Hepatocyte (in vitro differentiated cells): ENCODE results near the gene DNMT3A. TPM values are rescaled to one million over a fixed set of nuclear protein-coding genes. Genes with fewer than 3 reads are reported as not detected.

ENCODE experiments used
- DNase-seq: peaks from one replicate; pipeline ENCODE4 v3.0.0-alpha.2; 2016; ENCODE audit warnings: low spot score
- H2AFZ ChIP-seq: fragments of 200-600 bp; sonication (generic); 2 replicates; pipeline ENCODE4 v1.6.0; 2016; ENCODE audit warnings: antibody characterized with exemption, mild to moderate bottlenecking
- H3K27ac ChIP-seq: fragments of 200-600 bp; sonication (generic); 2 replicates; pipeline ENCODE4 v1.5.1; 2016; ENCODE audit warnings: mild to moderate bottlenecking
- H3K27me3 ChIP-seq: fragments of 200-600 bp; sonication (generic); 2 replicates; pipeline ENCODE4 v1.6.1; 2016
- H3K36me3 ChIP-seq: fragments of 200-600 bp; sonication (generic); replicated peaks from 2 replicates; pipeline ENCODE4 v1.5.1; 2016; ENCODE audit warnings: low read depth; ENCODE audit not compliant: insufficient read depth
- H3K4me1 ChIP-seq: fragments of 200-600 bp; sonication (generic); 2 replicates; pipeline ENCODE4 v1.5.1; 2016; ENCODE audit warnings: mild to moderate bottlenecking, moderate library complexity; ENCODE audit not compliant: insufficient read depth
- H3K4me2 ChIP-seq: fragments of 200-600 bp; sonication (generic); 2 replicates; pipeline ENCODE4 v1.6.0; 2016
- H3K4me3 ChIP-seq: fragments of 200-600 bp; sonication (generic); 2 replicates; pipeline ENCODE4 v1.5.1; 2016; ENCODE audit warnings: mild to moderate bottlenecking
- H3K79me2 ChIP-seq: fragments of 200-600 bp; sonication (generic); 2 replicates; pipeline ENCODE4 v1.6.0; 2017; ENCODE audit warnings: mild to moderate bottlenecking
- H3K9me2 ChIP-seq: fragments of 200-600 bp; sonication (generic); replicated peaks from 2 replicates; pipeline ENCODE4 v1.6.0; 2017; ENCODE audit warnings: mild to moderate bottlenecking; ENCODE audit not compliant: insufficient read depth
- H3K9me3 ChIP-seq: fragments of 200-600 bp; sonication (generic); 2 replicates; pipeline ENCODE4 v1.5.1; 2016; ENCODE audit warnings: low read depth, mild to moderate bottlenecking
- H4K20me1 ChIP-seq: fragments of 200-600 bp; sonication (generic); 2 replicates; pipeline ENCODE4 v1.6.0; 2016; ENCODE audit warnings: mild to moderate bottlenecking; ENCODE audit not compliant: insufficient read depth, poor library complexity, severe bottlenecking
- EZH2 ChIP-seq: fragments of 200-600 bp; sonication (generic); IDR thresholded peaks from 2 replicates; pipeline ENCODE4 v1.6.1; 2016; ENCODE audit warnings: antibody characterized with exemption, mild to moderate bottlenecking, borderline replicate concordance
- EZH2phosphoT487 ChIP-seq: fragments of 200-600 bp; sonication (generic); IDR thresholded peaks from one replicate; pipeline ENCODE4 v1.6.1; 2018; ENCODE audit warnings: antibody characterized with exemption, mild to moderate bottlenecking, low read depth, moderate library complexity; ENCODE audit not compliant: unreplicated experiment, severe bottlenecking
- WGBS: methylation state at CpG from one replicate; pipeline ENCODE4 v1.1.6; 2016; ENCODE audit warnings: low lambda C conversion rate; ENCODE audit errors: missing lambda C conversion rate; 5-methylcytosine and 5-hydroxymethylcytosine counted together
- polyA plus RNA-seq: library from polyadenylated mRNA; unstranded; fragments of >200 nt; fragmentation: Nextera tagmentation; extraction: Ambion mirVana; gene quantifications from 2 replicates; pipeline ENCODE4 v1.2.1, GENCODE V29; 2016
- total RNA-seq: library from RNA; depleted of rRNA; stranded (reverse); fragments of >200 nt; gene quantifications from 2 replicates; pipeline ENCODE4 v1.2.3, GENCODE V29; 2014
- TF ChIP-seq, protein P1 (sequence below): fragments of 200-600 bp; sonication (generic); IDR thresholded peaks from 2 replicates; pipeline ENCODE4 v1.5.1; 2016; ENCODE audit warnings: antibody characterized with exemption, mild to moderate bottlenecking; ENCODE audit not compliant: poor library complexity

DNMT3A gene
- total and polyA plus RNA-seq, 2 experiments from 2014 or later, result 28.3 to 43.8 TPM

DNA sequence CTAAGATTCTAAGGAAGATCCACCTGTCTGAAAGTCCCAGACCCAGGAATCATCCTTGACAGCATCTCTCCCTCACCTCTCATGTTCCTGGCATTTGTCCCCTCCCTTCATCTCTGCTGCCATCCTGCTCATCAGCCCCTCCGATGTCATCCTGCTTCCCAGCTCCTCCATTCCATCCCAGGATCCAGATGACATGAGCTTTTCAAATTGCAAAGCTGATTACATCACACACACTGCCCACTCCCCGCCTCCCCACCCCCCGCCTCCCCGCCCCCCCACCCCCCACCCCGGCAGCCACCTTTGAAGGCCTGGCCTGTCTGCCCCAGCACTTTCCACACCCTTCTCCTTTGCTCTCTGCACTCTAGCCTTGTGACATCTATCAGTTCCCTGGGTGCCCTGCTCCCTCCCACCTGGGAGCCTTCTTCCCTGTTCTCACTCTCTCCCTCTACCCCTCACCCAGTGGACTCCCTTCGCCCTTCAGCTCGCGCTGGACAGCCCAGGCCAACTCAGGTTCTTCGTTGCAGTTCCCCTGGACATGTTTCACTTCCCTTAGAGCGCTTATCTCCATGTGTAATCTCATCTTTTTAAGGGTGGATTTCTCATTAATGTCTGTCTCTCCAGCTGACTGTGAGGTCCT, 61.6 kb downstream of the DNMT3A start:
- Histone ChIP-seq H3K4me3 (no peak overlapping the region), H3K27me3 (no peaks in the 10 kb centered on the region), H3K79me2 (no peaks in the 10 kb centered on the region), H3K4me1 (no peaks in the 10 kb centered on the region), H3K9me3 (no peaks in the 10 kb centered on the region), H4K20me1 (no peaks in the 10 kb centered on the region), H3K4me2 (no peak overlapping the region), H3K9me2 (no peaks in the 10 kb centered on the region), H2AFZ (no peak overlapping the region), H3K27ac (no peak overlapping the region), H3K36me3 (no peaks in the 10 kb centered on the region)
- 79% methylated on average over 6 of the region's 10 CpGs for WGBS
- TF ChIP-seq, protein P1, sequence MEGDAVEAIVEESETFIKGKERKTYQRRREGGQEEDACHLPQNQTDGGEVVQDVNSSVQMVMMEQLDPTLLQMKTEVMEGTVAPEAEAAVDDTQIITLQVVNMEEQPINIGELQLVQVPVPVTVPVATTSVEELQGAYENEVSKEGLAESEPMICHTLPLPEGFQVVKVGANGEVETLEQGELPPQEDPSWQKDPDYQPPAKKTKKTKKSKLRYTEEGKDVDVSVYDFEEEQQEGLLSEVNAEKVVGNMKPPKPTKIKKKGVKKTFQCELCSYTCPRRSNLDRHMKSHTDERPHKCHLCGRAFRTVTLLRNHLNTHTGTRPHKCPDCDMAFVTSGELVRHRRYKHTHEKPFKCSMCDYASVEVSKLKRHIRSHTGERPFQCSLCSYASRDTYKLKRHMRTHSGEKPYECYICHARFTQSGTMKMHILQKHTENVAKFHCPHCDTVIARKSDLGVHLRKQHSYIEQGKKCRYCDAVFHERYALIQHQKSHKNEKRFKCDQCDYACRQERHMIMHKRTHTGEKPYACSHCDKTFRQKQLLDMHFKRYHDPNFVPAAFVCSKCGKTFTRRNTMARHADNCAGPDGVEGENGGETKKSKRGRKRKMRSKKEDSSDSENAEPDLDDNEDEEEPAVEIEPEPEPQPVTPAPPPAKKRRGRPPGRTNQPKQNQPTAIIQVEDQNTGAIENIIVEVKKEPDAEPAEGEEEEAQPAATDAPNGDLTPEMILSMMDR, result no peak
- TF ChIP-seq EZH2 (no peak), EZH2phosphoT487 (no peak)
- no peak for DNase-seq

DNA sequence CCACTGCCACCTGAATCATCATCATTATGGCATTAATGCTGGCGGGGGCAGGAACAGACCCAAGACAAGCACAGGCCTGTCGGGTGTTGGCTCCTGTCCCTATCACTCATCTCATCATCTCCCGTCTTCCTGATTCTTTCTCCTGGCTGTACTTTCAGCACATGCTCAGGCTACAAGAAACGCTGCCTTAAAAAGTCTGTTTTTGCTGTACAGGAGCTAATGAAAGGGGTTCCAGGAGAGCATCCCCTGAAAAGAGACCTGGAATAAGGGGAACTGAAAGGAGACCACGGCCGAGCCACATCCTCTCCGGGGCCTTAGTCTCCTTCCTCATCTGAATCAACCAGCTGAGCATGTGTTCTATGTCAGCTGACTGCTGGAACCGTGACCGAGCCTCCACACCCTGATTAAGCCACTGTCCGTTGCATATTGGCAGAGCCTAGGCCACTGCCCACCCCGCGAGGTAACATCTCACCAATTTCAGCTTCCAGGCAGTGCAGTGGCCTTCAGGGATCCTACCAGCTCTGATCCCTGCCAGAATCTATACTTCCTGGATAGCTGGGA, 62.6 kb downstream of the DNMT3A start:
- no peak for DNase-seq

DNA sequence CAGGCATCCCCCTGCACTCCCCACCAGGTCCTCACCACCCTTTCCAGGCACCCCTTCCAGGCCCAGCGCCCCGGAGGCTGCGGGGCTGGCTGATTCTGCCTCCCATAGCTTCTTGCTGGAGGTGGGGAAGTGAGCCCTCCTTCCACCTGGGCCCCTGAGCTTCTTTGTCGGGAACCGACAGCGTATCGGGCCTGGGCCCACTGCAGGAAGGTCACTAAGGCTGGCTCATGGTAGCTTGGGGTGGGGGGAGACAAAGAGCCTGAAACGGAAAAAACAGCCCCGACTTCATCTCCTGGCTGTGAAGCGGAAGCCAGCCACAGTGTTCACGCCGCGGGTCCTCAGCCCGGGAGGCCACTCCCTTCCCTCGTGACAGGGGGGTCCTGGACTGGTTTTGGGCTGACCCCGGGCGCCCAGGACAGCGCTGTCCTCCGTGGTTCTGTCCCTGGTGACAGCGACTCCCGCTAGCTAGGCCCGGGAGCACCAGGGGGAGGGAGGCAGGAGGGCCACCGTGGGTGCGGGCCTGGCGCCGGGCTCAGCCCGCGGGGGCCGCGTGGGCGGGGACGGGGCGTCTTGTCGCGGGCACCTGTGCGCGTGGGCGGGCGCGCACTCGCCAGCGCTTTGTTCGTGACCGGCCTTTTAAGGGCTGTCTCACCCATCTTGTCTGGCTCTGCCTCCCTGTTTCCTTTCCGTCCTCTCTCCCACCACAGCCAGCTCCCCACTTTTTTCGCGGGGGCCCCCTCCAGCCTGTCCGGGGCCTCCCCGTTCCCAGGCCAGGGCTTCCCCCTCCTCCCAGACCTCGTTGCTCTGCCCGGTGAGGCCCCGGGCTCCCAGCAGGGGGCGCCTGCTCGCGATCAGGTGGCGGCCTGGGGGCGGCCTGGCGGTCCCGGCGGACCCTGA, 64.9 kb downstream of the DNMT3A start:
- no peaks in the 10 kb centered on the region for H3K9me2 ChIP-seq
- H3K4me3 ChIP-seq, result no peak overlapping the region
- WGBS, result 57% methylated on average over 38 of the region's 60 CpGs
- no peaks in the 10 kb centered on the region for H3K9me3 ChIP-seq
- no peaks in the 10 kb centered on the region for H3K27me3 ChIP-seq
- H3K27ac ChIP-seq, result no peak overlapping the region
- no peaks in the 10 kb centered on the region for H3K36me3 ChIP-seq
- no peak for TF ChIP-seq EZH2phosphoT487
- TF ChIP-seq, protein P1, result peak; percentile 58
- no peaks in the 10 kb centered on the region for H3K4me1 ChIP-seq
- no peak overlapping the region for H2AFZ ChIP-seq
- H3K79me2 ChIP-seq, result no peaks in the 10 kb centered on the region
- H3K4me2 ChIP-seq, result peak overlapping the region; percentile 71
- H4K20me1 ChIP-seq, result no peaks in the 10 kb centered on the region
- DNase-seq, result peak; percentile 55

More for the DNA sequence above, 62.6 kb downstream of the DNMT3A start:
- H3K4me3 ChIP-seq, result no peak overlapping the region
- H3K4me2 ChIP-seq, result no peak overlapping the region
- H4K20me1 ChIP-seq, result no peaks in the 10 kb centered on the region
- WGBS, result 82% methylated on average over 12 of the region's 12 CpGs
- no peaks in the 10 kb centered on the region for H3K4me1 ChIP-seq
- no peak overlapping the region for H3K27ac ChIP-seq
- H3K79me2 ChIP-seq, result no peaks in the 10 kb centered on the region
- H3K36me3 ChIP-seq, result no peaks in the 10 kb centered on the region
- no peak overlapping the region for H2AFZ ChIP-seq
- no peak for TF ChIP-seq EZH2
- TF ChIP-seq, protein P1, result no peak
- TF ChIP-seq EZH2phosphoT487, result no peak
- H3K9me2 ChIP-seq, result no peaks in the 10 kb centered on the region
- no peaks in the 10 kb centered on the region for H3K27me3 ChIP-seq
- H3K9me3 ChIP-seq, result no peaks in the 10 kb centered on the region
